Skeletal muscle tissue (tissue), 4 donors: Measurements from ENCODE around the gene MRFAP1. TPM values are rescaled to one million over a fixed set of nuclear protein-coding genes. Genes with fewer than 3 reads are reported as not detected.

ENCODE experiments used
- H3K27ac ChIP-seq: one replicate; pipeline ENCODE4 v1.7.0; 2013; ENCODE audit warnings: mild to moderate bottlenecking, low read depth, low read length, inconsistent platforms
- H3K27me3 ChIP-seq, 3 donors: one replicate each; pipeline ENCODE4 v1.7.0; 2013; ENCODE audit warnings: low read length in 3 of 3; ENCODE audit not compliant: control insufficient read depth in 3 of 3, insufficient read depth in 3 of 3
- H3K36me3 ChIP-seq, 3 donors: one replicate each; pipeline ENCODE4 v1.7.0; 2013; ENCODE audit warnings: low read length in 3 of 3; ENCODE audit not compliant: control insufficient read depth in 3 of 3, insufficient read depth in 3 of 3
- H3K4me1 ChIP-seq, 3 donors: one replicate each; pipeline ENCODE4 v1.7.0; 2013; ENCODE audit warnings: low read length in 3 of 3, mild to moderate bottlenecking in 3 of 3; ENCODE audit not compliant: control insufficient read depth in 3 of 3, insufficient read depth in 3 of 3
- H3K4me3 ChIP-seq, 3 donors: one replicate each; pipeline ENCODE4 v1.7.0; 2013; ENCODE audit warnings: low read length in 3 of 3
- H3K9ac ChIP-seq, 3 donors: one replicate each; pipeline ENCODE4 v1.7.0; 2013; ENCODE audit warnings: low read length in 3 of 3, mild to moderate bottlenecking in 3 of 3, moderate library complexity in 2 of 3, low read depth in 1 of 3
- H3K9me3 ChIP-seq, 3 donors: one replicate each; pipeline ENCODE4 v1.7.0; 2013; ENCODE audit warnings: low read length in 3 of 3; ENCODE audit not compliant: control insufficient read depth in 3 of 3
- total RNA-seq: library from RNA; depleted of rRNA; stranded (reverse); fragments of >200 nt; gene quantifications from one replicate; pipeline ENCODE4 v1.2.3, GENCODE V29; 2014
- donor health status: Osteomylitis.

The MRFAP1 gene
- total RNA-seq, 1 donor from 2014 or later = 83.0 TPM

- Histone ChIP-seq H3K27me3 (peaks cover 0 to 29% (median 24%) of the 10 kb centered on the region in 3 donors), H3K4me3 (no peak overlapping the region), H3K36me3 (peaks cover 8 to 12% (median 11%) of the 10 kb centered on the region in 3 donors), H3K4me1 (no peaks in the 10 kb centered on the region), H3K9ac (no peak overlapping the region), H3K27ac (no peak overlapping the region), H3K9me3 (peaks cover 0 to 6% (median 0%) of the 10 kb centered on the region in 3 donors)
Observed at GRCh38 chr4:6598641-6599040, 41.8 kb upstream of the MRFAP1 start.

- no peak overlapping the region for H3K27ac ChIP-seq
- no peak overlapping the region for H3K4me3 ChIP-seq
- H3K4me1 ChIP-seq = no peaks in the 10 kb centered on the region
- peaks cover 0 to 10% (median 3%) of the 10 kb centered on the region in 3 donors for H3K9me3 ChIP-seq
- H3K36me3 ChIP-seq = peaks cover 11 to 31% (median 19%) of the 10 kb centered on the region in 3 donors
- peaks cover 0 to 13% (median 9%) of the 10 kb centered on the region in 3 donors for H3K27me3 ChIP-seq
- no peak overlapping the region for H3K9ac ChIP-seq
Observed at GRCh38 chr4:6601661-6602250, 38.7 kb upstream of the MRFAP1 start.

- Histone ChIP-seq H3K4me1 (no peaks in the 10 kb centered on the region), H3K36me3 (peaks cover 11 to 31% (median 19%) of the 10 kb centered on the region in 3 donors), H3K27me3 (peaks cover 0 to 10% (median 6%) of the 10 kb centered on the region in 3 donors), H3K27ac (no peak overlapping the region), H3K9me3 (peaks cover 0 to 10% (median 3%) of the 10 kb centered on the region in 3 donors), H3K4me3 (no peak overlapping the region), H3K9ac (no peak overlapping the region)
Observed at GRCh38 chr4:6602289-6602688, 38.2 kb upstream of the MRFAP1 start.

- Histone ChIP-seq H3K4me1 (no peaks in the 10 kb centered on the region), H3K27ac (no peak overlapping the region), H3K27me3 (peaks cover 0 to 8% (median 3%) of the 10 kb centered on the region in 3 donors), H3K4me3 (no peak overlapping the region), H3K9ac (no peak overlapping the region), H3K36me3 (peaks cover 11 to 29% (median 15%) of the 10 kb centered on the region in 3 donors), H3K9me3 (peaks cover 0 to 10% (median 3%) of the 10 kb centered on the region in 3 donors)
Observed at GRCh38 chr4:6603128-6603527, 37.4 kb upstream of the MRFAP1 start.

GRCh38 chr4:6605114-6605513 is 35.4 kb upstream of the MRFAP1 start:
- Histone ChIP-seq H3K36me3 (peaks cover 15 to 36% (median 22%) of the 10 kb centered on the region in 3 donors), H3K4me3 (no peak overlapping the region), H3K9me3 (peaks cover 0 to 10% (median 3%) of the 10 kb centered on the region in 3 donors), H3K27me3 (peaks cover 0 to 1% (median 0%) of the 10 kb centered on the region in 3 donors), H3K4me1 (no peaks in the 10 kb centered on the region), H3K9ac (no peak overlapping the region), H3K27ac (no peak overlapping the region)

- H3K9ac ChIP-seq = no peak overlapping the region
- H3K9me3 ChIP-seq = peaks cover 0 to 10% (median 3%) of the 10 kb centered on the region in 3 donors
- no peak overlapping the region for H3K27ac ChIP-seq
- peaks cover 15 to 35% (median 22%) of the 10 kb centered on the region in 3 donors for H3K36me3 ChIP-seq
- no peak overlapping the region for H3K4me3 ChIP-seq
- H3K27me3 ChIP-seq = no peaks in the 10 kb centered on the region
- H3K4me1 ChIP-seq = no peaks in the 10 kb centered on the region
Observed at GRCh38 chr4:6605605-6606004, 34.9 kb upstream of the MRFAP1 start.

- Histone ChIP-seq H3K4me3 (no peak overlapping the region), H3K27me3 (no peaks in the 10 kb centered on the region), H3K36me3 (peaks cover 12 to 40% (median 26%) of the 10 kb centered on the region in 3 donors), H3K9me3 (peaks cover 0 to 10% (median 3%) of the 10 kb centered on the region in 3 donors), H3K4me1 (no peaks in the 10 kb centered on the region), H3K9ac (no peak overlapping the region), H3K27ac (no peak overlapping the region)
Observed at GRCh38 chr4:6606465-6607235, 33.8 kb upstream of the MRFAP1 start.

GRCh38 chr4:6607368-6608055 is 33.0 kb upstream of the MRFAP1 start:
- H3K9ac ChIP-seq = no peak overlapping the region
- H3K36me3 ChIP-seq = peaks cover 17 to 43% (median 29%) of the 10 kb centered on the region in 3 donors

GRCh38 chr4:6608758-6609414 is 31.6 kb upstream of the MRFAP1 start:
- Histone ChIP-seq H3K27me3 (no peaks in the 10 kb centered on the region), H3K36me3 (peaks cover 17 to 45% (median 31%) of the 10 kb centered on the region in 3 donors)

More at GRCh38 chr4:6607368-6608055, 33.0 kb upstream of the MRFAP1 start:
- H3K4me3 ChIP-seq = no peak overlapping the region
- H3K27me3 ChIP-seq = no peaks in the 10 kb centered on the region
- no peaks in the 10 kb centered on the region for H3K4me1 ChIP-seq
- no peak overlapping the region for H3K27ac ChIP-seq
- H3K9me3 ChIP-seq = peaks cover 0 to 4% (median 3%) of the 10 kb centered on the region in 3 donors

More at GRCh38 chr4:6608758-6609414, 31.6 kb upstream of the MRFAP1 start:
- Histone ChIP-seq H3K9ac (no peak overlapping the region), H3K4me3 (no peak overlapping the region), H3K27ac (no peak overlapping the region), H3K4me1 (no peaks in the 10 kb centered on the region), H3K9me3 (peaks cover 0 to 4% (median 3%) of the 10 kb centered on the region in 3 donors)
